Esophagus (tissue), 2 donors: Measurements from ENCODE around the gene HPGDS. TPM values are rescaled to one million over a fixed set of nuclear protein-coding genes. Genes with fewer than 3 reads are reported as not detected.
"Not testable (repeated sequence)": the region's sequence is repeated elsewhere in the genome, so short reads cannot be mapped to it uniquely, and the experiment has no call there.

ENCODE experiments used
- H3K27ac ChIP-seq, 2 donors: one replicate each; pipeline ENCODE4 v1.5.1; 2013; ENCODE audit warnings: low read depth in 2 of 2, mild to moderate bottlenecking in 2 of 2, inconsistent platforms in 1 of 2, low read length in 1 of 2, moderate library complexity in 1 of 2
- H3K27me3 ChIP-seq, 2 donors: one replicate each; pipeline ENCODE4 v1.6.1; 2013; ENCODE audit warnings: low read length in 2 of 2, control low read depth in 1 of 2, mild to moderate bottlenecking in 1 of 2; ENCODE audit not compliant: insufficient read depth in 2 of 2, control insufficient read depth in 1 of 2
- H3K36me3 ChIP-seq, 2 donors: one replicate each; pipeline ENCODE4 v1.6.1; 2013; ENCODE audit warnings: low read length in 1 of 2; ENCODE audit not compliant: control insufficient read depth in 2 of 2, insufficient read depth in 2 of 2
- H3K4me1 ChIP-seq, 2 donors: one replicate each; pipeline ENCODE4 v1.6.1; 2013; ENCODE audit warnings: low read length in 1 of 2; ENCODE audit not compliant: control insufficient read depth in 2 of 2, insufficient read depth in 2 of 2
- H3K4me3 ChIP-seq, 2 donors: one replicate each; pipeline ENCODE4 v1.5.1; 2013; ENCODE audit warnings: low read length in 2 of 2, mild to moderate bottlenecking in 2 of 2, low read depth in 1 of 2, moderate library complexity in 1 of 2
- H3K9me3 ChIP-seq, 2 donors: one replicate each; pipeline ENCODE4 v1.6.1; 2013; ENCODE audit warnings: mild to moderate bottlenecking in 2 of 2, low read depth in 1 of 2, low read length in 1 of 2, moderate library complexity in 1 of 2; ENCODE audit not compliant: control insufficient read depth in 2 of 2, insufficient read depth in 1 of 2
- WGBS, 2 donors: extraction: QIAGEN DNeasy Blood & Tissue Kit; methylation state at CpG; one replicate each; pipeline ENCODE4 v1.1.7; 2013; 5-methylcytosine and 5-hydroxymethylcytosine counted together
- polyA plus RNA-seq, 2 donors: library from polyadenylated mRNA; stranded (reverse); fragments of 200-250 nt; gene quantifications; one replicate each; pipeline ENCODE4 v1.2.3, GENCODE V29; 2013
- donor health status: healthy with polysubstance abuse.
- donor health status: Bipolar disorder and iron deficiency.

The HPGDS gene
- polyA plus RNA-seq, 2 donors, result 0.33 to 0.44 TPM

GRCh38 chr4:94348666-94349065 is 6.0 kb upstream of the HPGDS start:
- Histone ChIP-seq H3K27me3 (no peaks in the 10 kb centered on the region), H3K4me1 (no peaks in the 10 kb centered on the region), H3K36me3 (no peaks in the 10 kb centered on the region), H3K9me3 (no peaks in the 10 kb centered on the region), H3K27ac (no peak overlapping the region), H3K4me3 (no peak overlapping the region)
- 89% methylated on average over 3 of the region's 3 CpGs for WGBS, 2 donors

GRCh38 chr4:94346541-94346940 is 3.9 kb upstream of the HPGDS start:
- H3K4me1 ChIP-seq, result no peaks in the 10 kb centered on the region

GRCh38 chr4:94345969-94346368 is 3.3 kb upstream of the HPGDS start:
- no peaks in the 10 kb centered on the region for H3K9me3 ChIP-seq
- H3K4me1 ChIP-seq, result no peaks in the 10 kb centered on the region
- H3K4me3 ChIP-seq, result no peak overlapping the region
- no peaks in the 10 kb centered on the region for H3K36me3 ChIP-seq
- no peak overlapping the region for H3K27ac ChIP-seq
- H3K27me3 ChIP-seq, result no peaks in the 10 kb centered on the region
- 38 to 62% methylated on average over 2 of the region's 2 CpGs for WGBS, 2 donors

More at GRCh38 chr4:94346541-94346940, 3.9 kb upstream of the HPGDS start:
- Histone ChIP-seq H3K9me3 (no peaks in the 10 kb centered on the region), H3K27ac (no peak overlapping the region), H3K4me3 (no peak overlapping the region), H3K27me3 (no peaks in the 10 kb centered on the region), H3K36me3 (no peaks in the 10 kb centered on the region)

- Histone ChIP-seq H3K4me1 (no peaks in the 10 kb centered on the region), H3K36me3 (no peaks in the 10 kb centered on the region), H3K9me3 (no peaks in the 10 kb centered on the region), H3K4me3 (no peak overlapping the region), H3K27me3 (no peaks in the 10 kb centered on the region), H3K27ac (no peak overlapping the region)
- 50 to 57% methylated on average over 4 of the region's 4 CpGs for WGBS, 2 donors
These were observed 2.6 kb upstream of the HPGDS start for GRCh38 chr4:94345266-94345665.

GRCh38 chr4:94344457-94344856 is 1.8 kb upstream of the HPGDS start:
- Histone ChIP-seq H3K27me3 (no peaks in the 10 kb centered on the region), H3K4me1 (no peaks in the 10 kb centered on the region), H3K9me3 (no peaks in the 10 kb centered on the region), H3K36me3 (no peaks in the 10 kb centered on the region), H3K27ac (no peak overlapping the region), H3K4me3 (no peak overlapping the region)
- WGBS, 2 donors, result 84 to 86% methylated on average over 5 of the region's 5 CpGs

GRCh38 chr4:94341481-94342370 is 910 bp downstream of the HPGDS start:
- whole genome bisulfite sequencing, 2 donors, result 50 to 69% methylated on average over 3 of the region's 3 CpGs

GRCh38 chr4:94339779-94340178 is 2.9 kb downstream of the HPGDS start:
- 78 to 87% methylated on average over 9 of the region's 9 CpGs for WGBS, 2 donors
- Histone ChIP-seq H3K27me3 (no peaks in the 10 kb centered on the region), H3K4me3 (no peak overlapping the region), H3K27ac (no peak overlapping the region), H3K36me3 (no peaks in the 10 kb centered on the region), H3K9me3 (no peaks in the 10 kb centered on the region), H3K4me1 (no peaks in the 10 kb centered on the region)

More at GRCh38 chr4:94341481-94342370, 910 bp downstream of the HPGDS start:
- Histone ChIP-seq H3K27ac (no peak overlapping the region), H3K27me3 (no peaks in the 10 kb centered on the region), H3K36me3 (no peaks in the 10 kb centered on the region), H3K4me3 (no peak overlapping the region), H3K9me3 (no peaks in the 10 kb centered on the region), H3K4me1 (no peaks in the 10 kb centered on the region)

GRCh38 chr4:94338681-94339351 is 3.8 kb downstream of the HPGDS start:
- H3K4me1 ChIP-seq, result no peaks in the 10 kb centered on the region
- no peak overlapping the region for H3K27ac ChIP-seq
- WGBS, 2 donors, result 76 to 80% methylated on average over 4 of the region's 4 CpGs
- no peaks in the 10 kb centered on the region for H3K27me3 ChIP-seq
- H3K36me3 ChIP-seq, result no peaks in the 10 kb centered on the region
- no peak overlapping the region for H3K4me3 ChIP-seq
- H3K9me3 ChIP-seq, result no peaks in the 10 kb centered on the region

- not testable (repeated sequence) for H3K27ac ChIP-seq, H3K9me3 ChIP-seq, H3K27me3 ChIP-seq, H3K4me1 ChIP-seq, H3K4me3 ChIP-seq, H3K36me3 ChIP-seq
- 79 to 82% methylated on average over 5 of the region's 5 CpGs for WGBS, 2 donors
These were observed 5.8 kb downstream of the HPGDS start for GRCh38 chr4:94336791-94337190.
